IPS-15b (cell line): Measurements from ENCODE around the gene CCNG2.

Source experiments
- H3K27me3 ChIP-seq: one replicate; pipeline ENCODE4 v1.6.1; 2013; ENCODE audit warnings: low read length; ENCODE audit not compliant: control insufficient read depth, insufficient read depth
- H3K36me3 ChIP-seq: one replicate; pipeline ENCODE4 v1.6.1; 2013; ENCODE audit warnings: low read length; ENCODE audit not compliant: control insufficient read depth, insufficient read depth
- H3K4me1 ChIP-seq: one replicate; pipeline ENCODE4 v1.6.1; 2013; ENCODE audit warnings: mild to moderate bottlenecking, low read length; ENCODE audit not compliant: control insufficient read depth, insufficient read depth
- H3K4me3 ChIP-seq: one replicate; pipeline ENCODE4 v1.5.1; 2013; ENCODE audit warnings: low read depth, low read length
- H3K9ac ChIP-seq: one replicate; pipeline ENCODE4 v1.6.1; 2013; ENCODE audit warnings: low read depth, mild to moderate bottlenecking, low read length
- H3K9me3 ChIP-seq: one replicate; pipeline ENCODE4 v1.6.1; 2013; ENCODE audit warnings: mild to moderate bottlenecking, low read length; ENCODE audit not compliant: control insufficient read depth, insufficient read depth

Gene CCNG2

GRCh38 chr4:77156912-77157858, at the start of gene CCNG2:
CCNG2 (plus strand) TSS chr4:77157207; CDS start chr4:77158533, 1,326 bp downstream.
- no peaks in the 10 kb centered on the region for H3K9me3 ChIP-seq
- peak within 1 kb of the TSS; percentile 99 for H3K9ac ChIP-seq
- H3K4me3 ChIP-seq, result peak within 1 kb of the TSS; percentile 91
- peaks cover 2% of the 10 kb centered on the region for H3K4me1 ChIP-seq
- H3K36me3 ChIP-seq, result no peaks in the 10 kb centered on the region
- H3K27me3 ChIP-seq, result no peaks in the 10 kb centered on the region

DNA sequence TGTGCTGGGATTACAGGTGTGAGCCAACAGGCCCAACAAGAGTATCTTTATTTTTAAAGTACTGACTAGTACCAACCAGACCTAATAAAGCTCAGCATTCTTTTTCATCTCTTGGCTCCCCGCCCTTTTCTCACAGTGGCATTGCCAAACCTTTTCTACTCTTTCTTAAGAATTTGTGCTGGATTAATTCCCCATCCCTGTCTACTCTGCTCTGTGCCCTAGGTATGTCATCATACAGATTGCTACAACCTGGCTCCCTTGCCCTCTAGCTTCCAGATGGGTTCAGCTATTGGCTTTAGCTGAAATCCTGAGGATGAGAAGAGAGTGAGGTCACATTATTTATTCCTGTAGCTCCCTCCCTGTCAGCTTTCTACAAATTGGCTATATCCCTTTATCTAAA, 46.3 kb upstream of the CCNG2 start:
- H3K36me3 ChIP-seq, result no peaks in the 10 kb centered on the region

DNA sequence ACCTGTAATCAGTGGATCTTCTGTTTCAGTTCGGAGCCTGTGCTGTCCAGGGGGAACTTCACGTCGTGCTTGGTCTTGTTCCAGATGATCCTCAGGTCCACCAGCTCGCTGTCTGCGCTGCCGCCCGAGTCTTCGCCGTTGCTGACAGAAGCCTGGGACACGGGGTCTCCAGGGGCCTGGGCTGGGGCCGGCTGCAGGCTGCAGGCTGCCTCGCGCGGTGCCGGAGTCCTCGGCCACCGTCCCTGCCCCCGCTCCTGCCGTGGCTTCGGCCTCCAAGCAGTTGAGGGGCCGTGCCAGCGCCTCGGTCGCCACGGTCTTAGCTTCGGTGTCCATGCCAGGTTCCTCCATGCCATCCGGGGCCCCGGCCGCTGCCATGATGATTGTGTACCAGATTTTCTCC, 43.9 kb upstream of the CCNG2 start:
- H3K27me3 ChIP-seq, result no peaks in the 10 kb centered on the region
- H3K9ac ChIP-seq, result peak overlapping the region; percentile 12
- H3K4me3 ChIP-seq, result no peak overlapping the region
- H3K36me3 ChIP-seq, result no peaks in the 10 kb centered on the region
- no peaks in the 10 kb centered on the region for H3K4me1 ChIP-seq
- no peaks in the 10 kb centered on the region for H3K9me3 ChIP-seq

More for the DNA sequence above, 46.3 kb upstream of the CCNG2 start:
- no peaks in the 10 kb centered on the region for H3K9me3 ChIP-seq
- no peaks in the 10 kb centered on the region for H3K4me1 ChIP-seq
- H3K4me3 ChIP-seq, result no peak overlapping the region
- no peaks in the 10 kb centered on the region for H3K27me3 ChIP-seq
- H3K9ac ChIP-seq, result no peak overlapping the region

DNA sequence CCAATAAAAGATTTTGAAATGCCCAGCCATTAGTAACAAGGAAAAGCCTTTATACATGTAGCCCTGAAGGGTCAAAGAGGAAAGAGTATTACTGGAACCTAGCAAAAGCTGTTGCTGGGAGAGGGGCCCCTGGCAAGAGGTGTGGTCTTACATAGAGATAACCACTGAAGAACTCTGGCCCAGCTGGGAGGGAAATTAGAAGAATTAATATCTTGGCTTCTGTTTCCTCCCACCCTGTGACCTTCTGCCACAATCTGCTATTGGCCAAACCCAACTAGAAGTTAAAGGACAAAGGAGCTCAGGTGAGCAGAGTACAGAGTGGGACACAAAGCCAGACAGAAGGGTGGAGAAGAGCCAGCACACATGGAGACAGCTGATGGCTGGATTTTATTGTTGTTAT, 39.3 kb upstream of the CCNG2 start:
- H3K36me3 ChIP-seq, result no peaks in the 10 kb centered on the region

GRCh38 chr4:77120886-77121508, 36.0 kb upstream of the CCNG2 start:
- Histone ChIP-seq H3K27me3 (no peaks in the 10 kb centered on the region), H3K9ac (no peak overlapping the region), H3K36me3 (no peaks in the 10 kb centered on the region), H3K4me3 (no peak overlapping the region), H3K4me1 (no peaks in the 10 kb centered on the region), H3K9me3 (no peaks in the 10 kb centered on the region)

More for the DNA sequence above, 39.3 kb upstream of the CCNG2 start:
- Histone ChIP-seq H3K9ac (no peak overlapping the region), H3K4me1 (no peaks in the 10 kb centered on the region), H3K27me3 (no peaks in the 10 kb centered on the region), H3K9me3 (no peaks in the 10 kb centered on the region), H3K4me3 (no peak overlapping the region)

DNA sequence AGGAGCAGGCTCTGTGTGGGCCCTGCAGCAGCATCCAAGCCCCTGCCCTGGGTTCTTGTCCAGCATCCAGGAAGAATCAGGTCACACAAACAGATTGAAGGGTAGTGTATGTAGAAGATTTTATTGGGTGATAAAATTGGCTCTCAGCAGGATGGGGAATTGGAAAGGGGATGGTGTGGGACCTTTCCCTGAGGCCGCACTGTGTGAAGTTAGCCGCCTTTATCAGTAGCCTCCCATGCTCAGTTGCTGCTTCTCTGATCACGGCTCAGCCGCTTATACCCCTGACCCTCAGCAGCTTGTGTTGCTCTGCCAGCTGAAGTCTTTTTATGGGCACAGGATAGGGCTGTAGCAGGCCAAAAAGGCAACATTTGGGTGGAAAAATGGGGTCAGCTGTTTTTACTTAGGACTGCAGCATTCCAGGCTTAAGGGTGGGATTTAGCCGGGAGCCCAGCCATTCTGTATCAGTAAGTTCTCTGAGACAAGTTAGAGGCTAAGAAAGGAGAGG, 35.2 kb upstream of the CCNG2 start:
- Histone ChIP-seq H3K4me3 (no peak overlapping the region), H3K4me1 (no peaks in the 10 kb centered on the region), H3K27me3 (no peaks in the 10 kb centered on the region), H3K36me3 (no peaks in the 10 kb centered on the region), H3K9ac (no peak overlapping the region), H3K9me3 (no peaks in the 10 kb centered on the region)

DNA sequence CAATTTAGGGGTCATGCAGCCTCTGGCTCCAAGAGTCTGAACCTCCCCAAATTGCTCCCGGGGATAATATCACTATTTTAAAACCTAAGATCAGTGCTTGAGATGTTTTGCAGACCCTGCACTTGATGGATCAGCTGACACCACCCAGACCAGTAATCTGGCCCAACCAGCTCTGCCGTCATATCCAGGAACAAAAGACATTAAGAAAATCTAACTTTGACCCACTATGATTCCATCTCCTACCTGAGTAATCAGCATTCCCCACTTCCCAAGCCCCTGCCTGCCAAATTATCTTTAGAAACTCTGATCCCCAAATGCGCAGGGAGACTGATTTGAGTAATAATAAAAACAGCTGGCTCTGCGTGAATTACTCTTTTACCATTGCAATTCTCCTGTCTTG, 34.4 kb upstream of the CCNG2 start:
- Histone ChIP-seq H3K4me3 (no peak overlapping the region), H3K9ac (no peak overlapping the region), H3K9me3 (no peaks in the 10 kb centered on the region), H3K4me1 (no peaks in the 10 kb centered on the region), H3K27me3 (no peaks in the 10 kb centered on the region), H3K36me3 (no peaks in the 10 kb centered on the region)

GRCh38 chr4:77123411-77123810, 33.6 kb upstream of the CCNG2 start:
- no peak overlapping the region for H3K4me3 ChIP-seq
- H3K4me1 ChIP-seq, result no peaks in the 10 kb centered on the region
- no peaks in the 10 kb centered on the region for H3K36me3 ChIP-seq
- H3K9me3 ChIP-seq, result no peaks in the 10 kb centered on the region
- H3K9ac ChIP-seq, result no peak overlapping the region
- H3K27me3 ChIP-seq, result no peaks in the 10 kb centered on the region

DNA sequence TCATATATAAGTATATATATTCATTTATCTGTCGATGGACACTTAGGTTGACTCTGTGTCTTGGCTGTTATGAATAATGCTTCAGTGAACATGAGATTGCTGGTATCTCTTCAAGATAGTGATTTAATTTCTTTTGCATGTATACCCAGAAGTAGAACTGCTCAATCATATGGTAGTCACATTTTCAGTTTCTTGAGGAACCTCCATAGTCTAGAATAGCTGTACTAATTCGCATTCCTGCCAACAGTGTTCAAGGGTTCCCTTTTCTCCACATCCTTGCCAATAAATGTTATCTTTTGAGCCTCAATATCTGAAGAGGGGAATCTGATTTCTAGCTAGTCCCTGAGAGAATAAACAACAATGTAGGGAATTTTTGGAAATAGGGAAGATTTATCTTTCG, 32.4 kb upstream of the CCNG2 start:
- H3K27me3 ChIP-seq, result no peaks in the 10 kb centered on the region
- H3K36me3 ChIP-seq, result no peaks in the 10 kb centered on the region
- no peaks in the 10 kb centered on the region for H3K4me1 ChIP-seq
- H3K9ac ChIP-seq, result no peak overlapping the region
- H3K9me3 ChIP-seq, result no peaks in the 10 kb centered on the region
- no peak overlapping the region for H3K4me3 ChIP-seq

- H3K9ac ChIP-seq, result no peak overlapping the region
- H3K9me3 ChIP-seq, result no peaks in the 10 kb centered on the region
- no peak overlapping the region for H3K4me3 ChIP-seq
- no peaks in the 10 kb centered on the region for H3K36me3 ChIP-seq
- H3K27me3 ChIP-seq, result no peaks in the 10 kb centered on the region
- H3K4me1 ChIP-seq, result no peaks in the 10 kb centered on the region
Measured at GRCh38 chr4:77125961-77126360, 31.0 kb upstream of the CCNG2 start.

DNA sequence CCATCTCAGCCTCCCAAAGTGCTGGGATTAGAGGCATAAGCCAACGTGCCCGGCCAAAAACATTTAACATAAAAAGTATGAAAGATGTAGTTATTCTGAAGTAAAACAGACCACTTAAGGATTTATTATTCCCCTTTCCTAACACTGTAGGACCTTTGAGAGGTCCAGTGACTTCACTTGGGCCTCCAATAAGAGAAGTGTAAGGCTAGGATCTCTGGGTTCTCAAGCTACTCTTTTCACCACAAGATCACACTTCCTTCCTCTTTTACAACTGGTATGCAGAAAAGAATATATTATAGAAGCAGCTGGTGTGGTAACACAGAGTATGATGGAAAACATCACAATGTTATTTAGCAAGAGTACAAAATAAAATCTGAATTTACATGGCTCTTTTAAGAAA, 30.2 kb upstream of the CCNG2 start:
- no peaks in the 10 kb centered on the region for H3K36me3 ChIP-seq
- H3K9me3 ChIP-seq, result no peaks in the 10 kb centered on the region
- H3K4me1 ChIP-seq, result no peaks in the 10 kb centered on the region
- H3K27me3 ChIP-seq, result no peaks in the 10 kb centered on the region
- H3K9ac ChIP-seq, result no peak overlapping the region
- H3K4me3 ChIP-seq, result no peak overlapping the region

- peaks cover 3% of the 10 kb centered on the region for H3K4me1 ChIP-seq
- H3K9ac ChIP-seq, result no peak overlapping the region
- no peak overlapping the region for H3K4me3 ChIP-seq
- no peaks in the 10 kb centered on the region for H3K36me3 ChIP-seq
- H3K27me3 ChIP-seq, result no peaks in the 10 kb centered on the region
- no peaks in the 10 kb centered on the region for H3K9me3 ChIP-seq
Measured at GRCh38 chr4:77127215-77127614, 29.8 kb upstream of the CCNG2 start.
